ENCODE data around the gene CAMTA1.
A peak's percentile ranks its signal among the peaks of the same experiment; 100 is the strongest.

Gene CAMTA1

DNA sequence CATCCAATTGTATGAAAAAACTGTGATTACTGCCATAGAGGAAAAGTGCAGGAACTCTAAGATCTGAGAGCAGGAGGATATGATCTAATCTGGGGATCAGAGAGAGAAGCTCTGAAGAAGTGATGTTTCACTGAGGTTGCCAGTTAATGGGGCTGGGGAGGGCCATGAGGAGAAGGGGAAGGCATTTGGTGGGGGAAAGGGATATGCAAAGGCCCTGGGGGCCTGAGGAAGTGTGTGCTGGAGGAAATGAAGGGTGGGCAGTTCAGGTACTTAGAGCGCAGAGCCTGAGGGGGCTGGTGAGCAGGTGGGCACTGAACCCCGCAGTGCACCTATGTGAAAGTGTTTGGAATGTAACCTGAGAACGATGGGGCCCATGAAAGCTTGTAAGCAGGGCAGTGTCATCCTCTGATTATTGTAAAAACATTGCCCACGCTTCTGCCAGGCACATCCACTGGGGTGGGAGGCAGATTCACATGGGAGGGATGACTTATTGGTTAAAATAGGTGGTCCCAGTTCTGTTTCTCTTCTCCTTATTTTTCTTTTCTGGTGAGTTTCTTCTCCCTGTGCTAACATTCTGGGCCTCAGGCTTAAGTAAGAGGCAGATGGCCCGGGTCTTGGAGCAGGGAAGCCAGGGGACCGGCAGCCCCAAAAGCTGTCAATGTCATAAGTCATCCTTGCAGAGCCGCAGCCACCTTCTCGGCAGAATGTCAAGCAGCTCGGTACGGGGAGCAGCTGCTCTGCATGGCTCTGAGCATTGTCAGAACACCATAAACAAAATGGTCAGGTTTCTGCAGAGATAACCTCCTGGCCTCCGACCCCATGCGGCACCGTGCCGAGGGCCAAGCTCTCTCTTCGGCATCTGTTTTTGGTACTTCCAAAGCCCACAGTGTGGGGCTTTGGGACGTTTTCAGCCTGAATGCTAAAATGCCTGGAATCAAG is 493.8 kb downstream of the CAMTA1 start:
- no peak for DNase-seq

DNA sequence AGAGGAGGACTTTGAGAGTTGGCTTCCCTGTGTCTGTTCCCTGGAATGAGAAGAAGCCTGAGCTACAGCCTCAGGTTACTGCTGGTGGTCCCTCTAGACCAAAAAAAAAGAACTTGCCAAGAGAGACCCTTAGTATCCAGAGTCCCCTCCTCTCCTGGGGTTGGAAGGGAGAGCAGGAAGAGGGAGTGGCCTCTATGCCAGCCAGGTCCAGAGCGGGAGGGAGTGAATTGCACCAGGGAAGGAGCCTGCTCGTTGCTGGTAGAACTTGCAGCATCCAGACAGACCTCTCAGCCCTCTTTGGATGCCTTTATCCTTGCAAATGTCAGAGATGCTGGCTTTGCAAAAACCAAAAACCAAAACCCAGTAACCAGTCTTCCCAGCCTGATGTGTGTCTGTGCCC is 494.5 kb downstream of the CAMTA1 start:
- DNase-seq, result no peak

DNA sequence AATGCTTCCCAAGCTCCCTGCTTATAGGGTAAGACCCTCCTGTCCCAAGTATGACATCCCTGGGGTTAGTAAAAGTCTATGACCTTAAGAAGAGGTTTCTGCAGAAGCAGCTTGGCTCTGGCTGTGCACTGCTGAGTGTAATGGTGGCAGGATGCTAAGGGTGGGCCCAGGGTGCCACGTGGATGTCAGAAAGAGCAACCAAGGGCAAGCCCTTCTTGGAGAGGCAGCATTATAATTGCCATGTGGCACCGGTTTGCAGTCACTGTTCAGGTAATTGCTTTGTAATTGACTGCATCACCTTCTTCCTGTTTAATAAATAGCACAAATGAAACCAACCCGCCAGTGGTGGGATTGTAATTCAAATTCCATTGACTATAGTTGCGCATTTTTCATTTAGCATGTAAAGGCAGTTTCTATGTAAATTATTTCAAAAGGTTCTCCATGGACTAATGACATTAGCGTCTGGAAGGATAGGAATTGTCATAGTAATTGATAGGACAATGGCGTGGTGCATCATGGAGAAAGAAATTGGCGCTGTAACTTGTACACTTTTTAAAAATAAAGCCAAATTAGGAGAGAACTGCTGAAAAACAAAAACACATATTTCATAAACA is 495.2 kb downstream of the CAMTA1 start:
- no peak for DNase-seq

DNA sequence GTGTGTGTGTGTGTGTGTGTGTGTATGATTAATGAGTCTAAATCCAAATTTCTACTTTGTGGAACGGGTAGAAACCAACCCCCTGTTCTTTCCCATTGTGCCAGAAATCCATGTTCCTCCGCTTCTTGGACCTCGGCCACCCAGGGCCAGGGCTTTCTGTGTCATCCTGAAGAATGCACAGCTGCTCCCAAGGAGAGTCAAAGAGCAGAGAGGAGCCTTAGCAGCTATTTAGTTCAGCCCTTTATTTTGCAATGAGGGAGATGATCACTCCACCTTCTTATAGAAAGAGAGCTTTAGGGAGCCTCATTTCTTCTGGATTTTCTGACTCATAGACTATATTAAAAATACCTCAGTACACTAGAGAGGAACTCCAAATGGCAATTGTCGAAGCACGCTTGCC is 496.6 kb downstream of the CAMTA1 start:
- DNase-seq, result no peak

DNA sequence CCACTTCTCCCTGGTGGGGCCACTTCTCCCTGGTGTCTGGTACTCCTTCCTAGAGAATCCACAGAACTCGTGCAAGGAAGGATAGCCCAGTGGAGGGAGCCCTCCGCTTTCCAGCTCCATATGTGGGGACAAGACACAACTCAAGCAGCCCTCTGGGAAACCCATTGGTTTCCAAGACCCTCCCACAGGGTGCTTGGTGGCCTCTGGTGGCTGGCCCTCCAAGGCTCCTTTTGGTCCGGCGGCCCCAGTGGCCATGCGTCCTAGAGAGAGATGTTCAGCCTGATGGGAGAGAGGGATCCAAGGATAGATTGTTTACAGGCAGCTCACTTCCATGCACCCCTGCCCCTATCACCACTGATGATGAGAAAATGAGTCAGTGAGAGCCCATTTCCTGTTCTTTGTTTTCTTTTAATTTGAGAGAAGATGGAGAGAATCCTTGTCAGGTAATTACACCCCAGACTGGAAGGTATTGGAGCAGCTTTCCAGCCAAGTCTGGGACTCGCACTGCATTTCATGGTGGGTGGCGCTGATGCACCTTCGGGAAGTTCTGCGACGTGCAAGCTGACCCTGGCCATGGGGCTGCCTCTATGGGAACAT is 499.7 kb downstream of the CAMTA1 start:
- no peak for DNase-seq

DNA sequence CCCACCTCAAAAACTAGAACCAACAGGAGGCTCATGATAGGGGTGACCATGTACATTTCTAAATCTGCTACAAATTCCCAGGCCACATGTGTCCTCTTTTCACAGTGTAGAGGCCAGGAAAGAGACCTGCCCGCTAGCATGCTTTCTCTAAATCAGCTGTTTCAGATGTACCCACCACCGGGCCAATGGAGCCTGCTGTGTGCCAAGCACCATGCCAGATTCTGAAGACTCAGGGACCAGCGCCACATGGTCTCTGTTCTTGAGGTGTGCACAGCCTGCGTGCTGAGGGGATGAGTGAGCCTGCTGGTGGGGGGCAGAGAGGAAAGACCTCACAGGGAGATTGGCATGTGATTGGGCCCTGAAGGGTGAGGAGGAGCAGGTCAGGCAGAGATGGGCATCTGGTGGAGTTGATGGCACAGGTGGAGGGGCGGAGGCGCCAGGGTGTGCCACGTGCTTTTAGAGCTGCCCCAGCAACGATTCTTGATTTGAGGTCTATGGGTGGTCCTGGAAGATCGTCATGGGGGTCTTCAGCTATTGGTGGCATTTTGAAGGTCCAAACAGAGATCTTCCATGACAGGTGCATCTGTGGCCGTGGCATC is 500.7 kb downstream of the CAMTA1 start:
- DNase-seq, result no peak

DNA sequence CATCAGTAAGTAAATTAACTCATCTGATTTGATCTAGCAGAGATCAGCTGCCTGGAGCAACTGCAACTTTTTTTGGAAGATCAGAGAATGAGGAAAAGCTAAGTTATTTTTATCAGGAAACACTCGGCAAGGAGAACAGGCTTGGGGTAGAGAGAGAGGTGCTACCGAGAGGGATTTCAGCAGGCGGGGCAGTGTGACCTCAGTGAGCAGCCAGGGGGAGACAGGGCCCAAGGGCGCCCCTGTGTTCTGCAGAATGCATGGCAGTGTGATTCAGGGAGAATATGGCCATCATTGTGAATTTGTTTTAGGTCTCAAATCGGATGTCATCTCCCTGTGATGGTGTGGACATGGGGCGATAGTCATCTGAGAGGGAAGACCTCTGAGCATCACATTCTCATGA is 501.8 kb downstream of the CAMTA1 start:
- DNase-seq, result no peak

DNA sequence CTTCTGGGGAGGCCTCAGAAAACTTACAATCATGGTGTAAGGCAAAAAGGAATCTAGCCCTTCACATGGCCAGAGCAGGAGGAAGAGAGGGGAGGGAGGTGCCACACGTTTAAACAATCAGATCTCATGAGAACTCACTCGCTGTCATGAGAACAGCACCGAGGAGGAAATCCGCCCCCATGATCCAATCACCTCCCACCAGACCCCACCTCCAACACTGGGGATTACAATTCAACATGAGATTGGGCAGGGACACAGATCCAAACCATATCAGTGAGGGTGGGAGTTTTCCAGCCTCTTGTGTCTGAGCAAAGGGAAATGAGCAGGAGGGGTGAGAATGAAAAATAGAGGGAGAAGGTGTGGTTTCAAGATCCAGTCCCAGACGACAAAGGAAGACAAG is 503.7 kb downstream of the CAMTA1 start:
- no peak for DNase-seq

DNA sequence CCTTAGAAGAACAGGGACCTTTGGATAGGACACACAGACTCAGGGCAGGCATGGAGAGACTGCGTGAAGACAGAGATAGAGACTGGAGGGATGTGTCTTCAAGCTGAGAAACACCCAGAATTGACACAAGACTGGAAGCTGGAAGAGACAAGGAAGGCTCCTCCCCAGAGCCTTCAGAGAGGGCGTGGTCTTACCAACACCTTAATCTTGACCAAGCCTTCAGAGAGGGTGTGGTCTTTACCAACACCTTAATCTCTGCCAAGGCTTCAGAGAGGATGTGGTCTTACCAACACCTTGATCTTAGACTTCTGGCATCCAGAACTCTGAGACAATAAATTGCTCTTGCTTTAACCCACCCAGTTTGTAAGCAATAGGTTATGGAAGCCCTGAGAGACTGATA is 504.4 kb downstream of the CAMTA1 start:
- no peak for DNase-seq

DNA sequence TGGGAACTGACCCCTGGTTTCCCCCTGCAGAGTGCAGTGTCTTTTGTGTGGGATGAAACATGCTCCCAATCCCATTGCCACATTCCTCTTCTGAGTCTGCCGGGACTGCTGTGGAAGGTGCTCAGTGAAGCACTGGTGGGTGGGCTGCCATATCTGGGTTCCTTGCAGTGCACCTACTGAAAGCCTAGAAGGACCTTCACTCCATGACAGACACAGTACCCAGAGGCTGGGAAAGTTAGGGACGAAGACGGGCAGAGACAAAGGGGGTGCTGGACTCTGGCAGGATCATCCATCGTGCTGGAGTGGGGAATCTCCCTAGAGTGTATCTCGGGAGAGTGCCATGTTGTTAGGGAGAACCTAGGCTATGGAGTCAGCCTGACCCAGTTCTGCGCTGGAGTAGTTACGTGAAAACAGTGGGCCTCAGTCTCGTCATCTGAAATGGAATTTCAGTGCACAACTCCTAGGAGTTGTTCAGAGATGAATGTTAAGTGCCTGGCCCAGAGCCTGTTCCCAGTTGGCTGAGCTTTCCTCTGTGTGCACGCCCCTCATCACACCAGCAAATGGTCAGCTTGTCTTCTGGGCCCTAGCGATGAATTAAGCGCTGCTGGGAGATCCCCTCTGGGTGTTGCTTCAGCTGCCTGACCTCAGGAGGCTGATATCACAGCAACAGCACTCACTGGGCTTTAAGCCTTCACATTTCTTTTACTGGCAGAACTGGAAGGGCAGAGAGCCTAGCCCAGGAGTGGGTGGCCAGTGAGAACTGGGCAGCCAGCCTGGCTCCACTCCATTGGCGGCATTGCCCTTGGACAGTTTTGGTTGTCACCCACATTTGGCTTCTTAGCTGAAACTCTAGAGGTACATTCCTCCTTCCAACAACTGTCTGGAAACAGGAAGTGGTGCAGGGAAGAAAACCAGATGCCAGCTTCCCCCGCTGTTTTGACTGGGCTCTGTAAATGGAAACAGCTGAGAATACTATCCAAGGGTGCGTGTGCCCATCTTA is 506.0 kb downstream of the CAMTA1 start:
- peak; percentile 1 to 24 for DNase-seq

DNA sequence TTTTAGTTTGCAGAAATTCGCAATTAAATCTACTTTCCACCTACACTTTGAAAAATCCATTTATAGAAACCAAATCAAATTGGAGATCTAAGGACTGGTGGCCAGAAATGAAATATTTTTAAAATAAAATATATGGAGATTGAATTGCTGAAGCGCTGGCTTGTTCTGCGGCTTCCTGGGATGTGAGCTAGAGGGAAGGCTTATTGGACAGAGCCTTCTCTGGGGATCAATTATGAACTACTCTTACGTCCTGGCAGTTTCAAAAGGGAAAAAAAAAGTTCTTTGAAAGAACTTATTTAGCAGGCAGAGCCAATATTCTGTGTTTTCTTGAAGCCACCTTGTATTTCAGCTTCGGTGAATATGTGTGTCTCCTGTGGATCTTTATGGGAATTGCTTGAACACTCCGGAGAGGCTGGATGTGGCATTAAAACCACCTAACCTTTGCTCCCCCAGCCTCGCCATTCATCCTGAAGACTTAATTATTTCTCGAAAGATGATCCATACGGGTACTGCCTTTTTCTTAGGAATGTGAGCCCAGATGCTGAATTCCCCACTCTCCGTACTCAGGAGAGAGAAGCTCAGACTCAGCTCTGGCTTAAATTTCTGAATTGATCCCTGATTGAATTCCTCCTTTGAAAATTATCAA is 506.9 kb downstream of the CAMTA1 start:
- no peak for DNase-seq

DNA sequence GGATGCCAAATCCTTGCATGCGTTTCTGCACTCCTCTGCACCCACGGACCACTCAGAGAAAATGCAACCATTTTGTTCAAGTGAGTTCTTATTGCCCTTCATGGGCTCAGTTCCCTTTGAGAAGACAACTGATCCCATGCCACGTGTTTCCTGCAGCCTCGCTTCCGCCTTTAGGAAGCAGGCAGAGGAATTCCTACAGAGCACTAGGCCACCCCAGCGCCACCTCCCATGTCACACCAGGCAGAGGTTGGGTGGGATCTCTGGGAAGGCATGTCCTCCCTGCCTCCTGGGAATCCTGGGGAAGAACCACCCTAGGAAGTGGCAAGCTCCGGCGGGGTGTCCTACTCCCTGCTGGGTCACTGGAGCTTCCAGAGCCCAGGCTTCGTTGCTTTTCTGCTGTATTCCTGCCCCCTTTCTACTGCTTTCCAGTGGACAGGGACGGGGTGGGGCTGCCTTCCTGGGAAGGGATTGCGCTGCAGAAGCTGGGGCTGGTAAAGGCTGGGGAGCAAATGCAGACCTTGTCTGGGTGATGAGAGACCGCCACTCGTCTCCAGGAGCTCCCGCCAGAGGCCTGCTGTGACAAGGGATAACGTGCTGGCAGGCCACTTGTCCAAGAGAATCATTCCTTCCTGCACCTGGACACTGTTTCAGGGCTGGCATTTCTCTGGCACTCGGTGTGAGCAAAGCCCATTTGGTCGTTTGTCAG is 507.6 kb downstream of the CAMTA1 start:
- no peak for DNase-seq

DNA sequence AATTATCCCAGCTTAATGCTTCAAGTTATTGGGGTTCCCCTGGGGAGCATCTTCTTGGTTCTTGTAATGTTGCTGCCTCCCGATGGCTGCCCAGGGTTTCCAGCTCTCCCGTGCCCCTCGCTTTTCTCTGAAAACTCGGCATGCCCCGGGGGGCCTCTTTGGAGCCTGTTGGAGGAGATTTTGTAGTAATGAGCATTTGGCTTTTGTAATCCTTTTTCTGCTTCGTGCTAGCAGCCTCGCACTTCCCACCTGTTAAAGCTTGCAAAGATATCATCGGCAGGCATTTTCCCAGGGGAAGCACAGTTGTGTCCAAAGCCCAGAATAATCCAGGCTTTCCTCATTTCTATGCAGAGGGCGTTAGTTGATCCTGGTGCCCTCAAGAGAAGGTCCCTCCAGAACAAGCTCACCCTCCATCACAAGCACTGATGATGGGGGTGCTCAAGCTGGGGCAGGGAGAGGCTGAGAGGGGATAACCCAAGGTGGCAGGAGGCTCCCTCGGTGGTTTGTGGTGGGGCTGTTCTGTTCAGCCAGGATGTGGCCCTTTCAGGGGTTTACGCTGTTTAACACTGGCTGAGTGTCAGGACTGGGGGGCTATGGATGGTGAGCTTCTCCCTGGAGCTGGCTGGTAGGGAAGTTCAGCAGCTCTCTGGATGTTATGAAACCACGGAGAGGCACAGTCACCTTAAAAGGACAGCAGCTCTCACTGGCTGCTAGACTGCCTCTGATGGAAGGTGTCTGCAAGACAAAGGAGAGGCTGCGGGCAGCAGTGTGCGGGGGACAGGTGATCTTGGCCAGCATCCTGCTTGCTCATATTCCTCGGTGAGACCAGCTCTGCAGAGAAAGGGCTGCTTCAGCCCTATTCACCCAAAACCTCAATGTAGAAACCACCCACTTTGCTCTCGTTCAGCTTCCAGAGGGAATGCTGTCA is 508.7 kb downstream of the CAMTA1 start:
- DNase-seq, result no peak

DNA sequence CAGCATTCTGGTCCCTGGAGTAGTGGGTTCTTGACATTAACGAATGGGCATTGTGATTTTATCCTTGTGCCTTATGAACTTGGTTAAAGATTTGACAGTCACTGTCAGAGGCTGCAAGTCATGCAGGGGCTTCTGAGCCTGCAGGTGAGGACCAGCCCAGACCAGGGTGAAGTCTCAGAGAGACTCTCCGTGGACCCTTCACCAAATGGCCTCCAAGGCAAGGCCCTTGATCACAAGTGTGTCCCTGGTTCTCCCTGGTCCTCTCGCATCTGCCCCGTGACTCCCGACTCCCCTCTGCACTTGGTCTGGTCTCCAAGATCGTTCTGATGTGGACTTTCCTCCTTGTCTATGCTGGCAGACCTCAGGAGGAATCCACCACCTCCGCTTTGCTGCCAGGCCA is 509.4 kb downstream of the CAMTA1 start:
- DNase-seq, result no peak

DNA sequence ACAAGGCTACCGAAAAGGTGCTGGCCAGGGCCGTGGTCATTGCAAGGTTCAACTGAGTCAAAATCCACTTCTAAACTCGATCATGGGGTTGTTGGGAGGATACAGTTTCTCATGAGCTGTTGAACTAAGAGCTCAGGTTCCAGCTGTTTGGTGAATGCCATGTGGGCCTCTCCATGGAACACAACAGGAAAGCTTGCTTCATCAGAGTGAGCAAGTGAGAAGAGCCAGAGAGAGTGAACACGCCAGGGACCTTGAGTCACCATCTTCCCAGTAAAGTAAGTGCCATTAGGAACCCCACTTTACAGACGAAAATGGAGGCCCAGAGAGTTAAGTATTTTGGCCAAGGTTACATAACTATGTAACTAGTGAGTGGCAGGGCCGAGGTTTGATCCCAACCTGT is 510.7 kb downstream of the CAMTA1 start:
- DNase-seq, result no peak

DNA sequence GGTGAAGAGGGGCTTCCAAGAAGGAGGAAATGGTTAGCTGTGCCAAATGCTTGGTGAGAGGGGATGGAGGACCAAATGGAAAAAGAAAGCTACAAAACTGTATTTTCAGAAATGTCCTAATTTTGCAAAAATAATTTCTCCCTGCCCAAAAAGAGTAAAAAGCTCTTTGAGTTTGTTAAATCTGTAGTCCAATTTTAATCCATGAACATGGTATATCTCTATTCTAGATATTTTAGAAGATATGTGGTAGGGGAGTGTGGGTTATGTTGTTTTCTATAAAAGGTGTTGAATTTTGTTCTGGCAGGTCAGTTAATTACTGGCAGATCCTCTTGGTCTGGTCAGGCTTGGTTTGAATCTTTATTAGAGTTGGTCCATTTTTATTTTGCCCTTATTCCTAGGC is 511.7 kb downstream of the CAMTA1 start:
- DNase-seq, result no peak

DNA sequence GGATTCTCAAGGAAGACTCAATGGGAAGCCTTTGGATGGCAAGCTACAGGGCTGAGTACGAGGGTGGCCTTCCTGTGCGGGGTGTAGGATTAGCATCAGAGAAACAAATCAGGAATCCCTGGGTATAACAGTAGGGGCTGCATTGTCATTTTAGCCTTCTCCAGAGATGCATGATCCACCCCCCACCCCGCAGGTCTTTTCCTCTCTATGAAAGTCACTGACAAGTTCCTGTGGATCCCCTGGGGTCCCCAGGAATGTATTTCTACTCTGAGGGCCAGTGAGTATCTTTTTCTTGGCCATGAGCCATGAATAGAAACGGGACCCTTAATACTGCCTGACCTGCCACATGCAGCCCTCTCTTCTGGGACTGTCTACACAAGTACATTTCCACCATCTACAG is 512.9 kb downstream of the CAMTA1 start:
- no peak for DNase-seq

DNA sequence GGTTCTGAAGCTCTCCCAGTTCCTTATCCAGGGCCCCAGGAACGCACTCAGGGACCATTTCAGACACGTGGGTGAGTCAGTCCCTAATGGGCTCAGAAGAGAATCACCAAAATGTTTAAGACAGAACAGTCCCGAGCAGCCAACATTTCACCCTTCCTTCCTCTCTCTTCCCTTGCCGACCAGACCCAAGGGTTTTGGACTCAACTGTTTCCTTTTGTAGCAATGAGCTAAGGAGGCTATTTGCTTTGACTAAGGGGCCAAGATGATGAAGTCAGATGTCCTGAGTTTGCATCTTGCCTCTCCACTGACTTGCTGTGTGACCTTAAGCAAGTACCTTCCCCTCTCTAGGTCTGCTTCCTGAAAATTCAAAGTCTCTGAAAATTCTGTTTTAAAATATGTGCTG is 513.5 kb downstream of the CAMTA1 start:
- DNase-seq, result no peak

DNA sequence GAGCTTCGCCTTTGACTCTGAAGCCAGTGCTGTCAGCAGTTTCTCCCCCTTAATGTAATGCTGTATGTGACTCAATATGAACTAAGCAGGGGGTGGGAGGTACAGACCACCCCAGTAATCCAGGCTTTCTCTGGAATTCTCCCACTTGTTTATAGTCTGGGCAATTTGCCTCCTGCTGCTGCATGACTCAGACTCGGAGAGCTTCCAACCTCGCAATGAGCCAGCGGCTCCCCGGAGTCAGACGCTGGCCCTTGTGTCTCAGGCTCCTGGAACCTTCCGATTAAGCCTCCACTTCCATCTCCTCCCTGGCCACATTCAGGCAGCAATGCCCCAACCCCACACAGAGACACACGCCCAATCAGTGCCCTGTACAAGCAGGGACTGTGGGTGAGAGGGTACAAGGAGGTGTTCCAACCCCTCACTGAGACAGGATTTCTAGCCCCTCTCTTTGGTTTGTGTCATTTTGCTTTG is 514.1 kb downstream of the CAMTA1 start:
- no peak for DNase-seq

DNA sequence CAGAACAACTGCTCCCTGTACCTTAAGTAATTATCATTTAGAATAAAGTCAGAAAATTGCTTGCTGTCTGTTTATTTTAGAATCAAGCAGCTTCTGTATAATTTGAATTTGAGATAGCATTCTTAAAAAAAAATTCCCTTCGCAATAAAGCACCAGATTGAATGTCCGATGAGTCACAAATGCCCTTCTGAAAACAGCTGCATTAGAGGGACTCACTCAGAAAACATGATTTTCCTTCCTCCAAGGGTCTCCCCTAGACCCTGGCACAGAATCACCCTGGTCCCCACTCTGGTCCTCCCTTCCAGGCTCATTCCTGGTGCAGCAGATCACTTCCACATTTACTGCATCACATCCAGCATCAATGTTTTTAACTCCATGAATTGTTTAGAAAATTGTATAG is 514.7 kb downstream of the CAMTA1 start:
- DNase-seq, result no peak

Measured in Kasumi-1 (cell line).